ENCODE data around the gene IGFLR1.
A peak's percentile ranks its signal among the peaks of the same experiment; 100 is the strongest.

Gene IGFLR1

GRCh38 chr19:35746087-35746462, 3.8 kb upstream of the IGFLR1 start:
- peaks cover 4% of the 10 kb centered on the region for H3K4me1 ChIP-seq
- no peaks in the 10 kb centered on the region for H3K36me3 ChIP-seq (ENCODE audit: control insufficient read depth, insufficient read depth, low read length)
- no peak for TF ChIP-seq CTCF (IDR thresholded peaks at IDR 0.05)

GRCh38 chr19:35745328-35746086, 3.3 kb upstream of the IGFLR1 start, which contains the start of the genes PSENEN and U2AF1L4:
Gene PSENEN (plus strand): TSS chr19:35745651. CDS start chr19:35745931, 280 bp downstream.
Gene U2AF1L4 (minus strand): TSS chr19:35745418. CDS start chr19:35745391, 27 bp downstream.
- TF ChIP-seq CTCF (IDR thresholded peaks at IDR 0.05) = no peak
- peak within 1 kb of the TSS; percentile 87 for H2AFZ ChIP-seq
- H3K36me3 ChIP-seq (ENCODE audit: control insufficient read depth, insufficient read depth, low read length) = no peaks in the 10 kb centered on the region
- H3K4me1 ChIP-seq = peaks cover 8% of the 10 kb centered on the region
- H3K4me2 ChIP-seq (ENCODE audit: low read length) = peak within 1 kb of the TSS; percentile 88
- H3K9me3 ChIP-seq (ENCODE audit: control insufficient read depth, low read length) = no peaks in the 10 kb centered on the region
- no peaks in the 10 kb centered on the region for H3K27me3 ChIP-seq (ENCODE audit: control insufficient read depth, insufficient read depth, low read length)
- peak within 1 kb of the TSS; percentile 99 for H3K27ac ChIP-seq
- peak within 1 kb of the TSS; percentile 57 for H3K9ac ChIP-seq
- H3K4me3 ChIP-seq (ENCODE audit: low read depth, low read length) = peak within 1 kb of the TSS; percentile 99
- H3K79me2 ChIP-seq = no peaks in the 10 kb centered on the region

More at GRCh38 chr19:35746087-35746462, 3.8 kb upstream of the IGFLR1 start:
- Histone ChIP-seq H3K4me3 (ENCODE audit: low read depth, low read length) (peak overlapping the region; percentile 99), H3K27ac (peak overlapping the region; percentile 99), H2AFZ (peak overlapping the region; percentile 72), H3K9me3 (ENCODE audit: control insufficient read depth, low read length) (no peaks in the 10 kb centered on the region), H3K79me2 (no peaks in the 10 kb centered on the region), H3K4me2 (ENCODE audit: low read length) (peak overlapping the region; percentile 88), H3K9ac (peak overlapping the region; percentile 57), H3K27me3 (ENCODE audit: control insufficient read depth, insufficient read depth, low read length) (no peaks in the 10 kb centered on the region)

- no peaks in the 10 kb centered on the region for H3K79me2 ChIP-seq
- peak; percentile 30 for TF ChIP-seq CTCF (IDR thresholded peaks at IDR 0.05)
- H3K9ac ChIP-seq = peak overlapping the region; percentile 56
- peak overlapping the region; percentile 87 for H2AFZ ChIP-seq
- H3K9me3 ChIP-seq (ENCODE audit: control insufficient read depth, low read length) = no peaks in the 10 kb centered on the region
- H3K4me3 ChIP-seq (ENCODE audit: low read depth, low read length) = peak overlapping the region; percentile 99
- H3K4me1 ChIP-seq = peaks cover 8% of the 10 kb centered on the region
- H3K27me3 ChIP-seq (ENCODE audit: control insufficient read depth, insufficient read depth, low read length) = no peaks in the 10 kb centered on the region
- H3K27ac ChIP-seq = peak overlapping the region; percentile 99
- peak overlapping the region; percentile 86 for H3K4me2 ChIP-seq (ENCODE audit: low read length)
- no peaks in the 10 kb centered on the region for H3K36me3 ChIP-seq (ENCODE audit: control insufficient read depth, insufficient read depth, low read length)
Measured at GRCh38 chr19:35744430-35745327, 2.4 kb upstream of the IGFLR1 start.

GRCh38 chr19:35743640-35744429, 1.6 kb upstream of the IGFLR1 start:
- peaks cover 8% of the 10 kb centered on the region for H3K4me1 ChIP-seq
- H2AFZ ChIP-seq = no peak overlapping the region
- no peak overlapping the region for H3K4me3 ChIP-seq (ENCODE audit: low read depth, low read length)
- no peaks in the 10 kb centered on the region for H3K36me3 ChIP-seq (ENCODE audit: control insufficient read depth, insufficient read depth, low read length)
- no peak for TF ChIP-seq CTCF (IDR thresholded peaks at IDR 0.05)
- H3K79me2 ChIP-seq = no peaks in the 10 kb centered on the region
- H3K9me3 ChIP-seq (ENCODE audit: control insufficient read depth, low read length) = no peaks in the 10 kb centered on the region
- H3K4me2 ChIP-seq (ENCODE audit: low read length) = peak overlapping the region; percentile 86
- no peak overlapping the region for H3K9ac ChIP-seq
- no peak overlapping the region for H3K27ac ChIP-seq
- H3K27me3 ChIP-seq (ENCODE audit: control insufficient read depth, insufficient read depth, low read length) = no peaks in the 10 kb centered on the region

All from parathyroid adenoma (tissue), 2 donors.